Gastrocnemius medialis (tissue), 4 donors: ENCODE measurements around the gene CCNI. TPM values are rescaled to one million over a fixed set of nuclear protein-coding genes. Genes with fewer than 3 reads are reported as not detected.

Experiments
- ATAC-seq, 2 donors: fragments of 150-250 bp; one replicate each; pipeline ENCODE4 v1.9.1; 2016
- DNase-seq, 2 donors: peaks; one replicate each; pipeline ENCODE4 v3.0.0-alpha.2; 2019
- H3K27ac ChIP-seq, 4 donors: fragments of 200-600 bp; sonication (generic); 1 replicate in 1 of 4; 2 replicates in 3 of 4; pipeline ENCODE4 v1.5.1; 2016 to 2018; ENCODE audit warnings: mild to moderate bottlenecking in 2 of 4, moderate library complexity in 1 of 4
- H3K27me3 ChIP-seq, 3 donors: fragments of 200-600 bp; sonication (generic) in 2 of 3; 1 replicate in 1 of 3; 2 replicates in 2 of 3; pipeline versions ENCODE4 v1.5.1 to v1.6.0; 2016 to 2019; ENCODE audit warnings: mild to moderate bottlenecking in 1 of 3, moderate library complexity in 1 of 3
- H3K36me3 ChIP-seq, 2 donors: fragments of 200-600 bp; sonication (generic) in 1 of 2; one replicate each; pipeline ENCODE4 v1.5.1; 2017 to 2018
- H3K4me1 ChIP-seq, 2 donors: fragments of 200-600 bp; sonication (generic) in 1 of 2; one replicate each; pipeline ENCODE4 v1.5.1; 2016 to 2017; ENCODE audit warnings: mild to moderate bottlenecking in 2 of 2
- H3K4me3 ChIP-seq, 4 donors: fragments of 200-600 bp; sonication (generic) in 3 of 4; 1 replicate in 1 of 4; 2 replicates in 3 of 4; pipeline ENCODE4 v1.5.1; 2016 to 2019; ENCODE audit warnings: mild to moderate bottlenecking in 2 of 4
- H3K9me3 ChIP-seq, 3 donors: fragments of 200-600 bp; sonication (generic) in 2 of 3; 1 replicate in 1 of 3; 2 replicates in 2 of 3; pipeline ENCODE4 v1.5.1; 2016 to 2019
- CTCF ChIP-seq, 5 experiments: fragments of 450-650 bp in 3 of 5; fragments of 200-600 bp in 2 of 5; sonication (generic) in 2 of 5; IDR thresholded peaks in 4 of 5; conservative IDR thresholded peaks in 1 of 5; 1 replicate in 4 of 5; 2 replicates in 1 of 5; pipeline ENCODE4 v1.5.1; 2016 to 2019; ENCODE audit warnings: antibody characterized with exemption in 5 of 5, mild to moderate bottlenecking in 3 of 5, moderate library complexity in 3 of 5
- POLR2A ChIP-seq, 2 donors: fragments of 450-650 bp; IDR thresholded peaks; one replicate each; pipeline ENCODE4 v1.6.1; 2017; ENCODE audit warnings: antibody characterized with exemption in 2 of 2, mild to moderate bottlenecking in 2 of 2, moderate library complexity in 2 of 2
- in situ Hi-C, 4 donors: fragments of 200-750 bp; cut with MboI; loops; one replicate each; pipeline versions ENCODE4 v1.15.0 to v1.8.0; 2017; ENCODE audit warnings: low sequenced_read_pairs in 4 of 4
- intact Hi-C: fragments of 100-400 bp; cut with DNase I; formaldehyde crosslinking; loops from one replicate; pipeline ENCODE4 v1.15.1; 2023; ENCODE audit warnings: low total_unique reads
- total RNA-seq, 4 donors: library from RNA; depleted of rRNA; stranded (reverse); fragments of >200 nt; gene quantifications; one replicate each; pipeline versions ENCODE4 v1.1.0 to v1.2.3, GENCODE V29; 2016

The CCNI gene
- total RNA-seq, 4 donors from 2014 or later, result 82.8 to 138 (median 129) TPM

- TF ChIP-seq CTCF (IDR thresholded peaks at IDR 0.05 in 4 of 5, conservative IDR thresholded peaks at IDR 0.05 in 1 of 5), result no peak
- no peaks in the 10 kb centered on the region for H3K27me3 ChIP-seq
- peak; percentile 26 to 61 for DNase-seq
- intact Hi-C loops, result no loop called here
- peak overlapping the region; percentile 33 to 47 (median 40) for H3K27ac ChIP-seq
- in situ Hi-C loops, result no loop called here
- no peaks in the 10 kb centered on the region for H3K36me3 ChIP-seq
- ATAC-seq, result peak; percentile 88 to 91
- peaks cover 16 to 19% of the 10 kb centered on the region in 2 donors for H3K4me1 ChIP-seq
- H3K4me3 ChIP-seq, result peak overlapping the region in 3 of 4 donors; percentile 3 to 15 (median 15)
- H3K9me3 ChIP-seq, result no peaks in the 10 kb centered on the region
Measured at GRCh38 chr4:77104791-77105540, 29.2 kb upstream of the CCNI start.

- in situ Hi-C loops, result no loop called here
- peak overlapping the region; percentile 26 to 47 (median 40) for H3K27ac ChIP-seq
- peaks cover 16 to 19% of the 10 kb centered on the region in 2 donors for H3K4me1 ChIP-seq
- H3K27me3 ChIP-seq, result no peaks in the 10 kb centered on the region
- TF ChIP-seq POLR2A (IDR thresholded peaks at IDR 0.05) (no peak), CTCF (IDR thresholded peaks at IDR 0.05 in 4 of 5, conservative IDR thresholded peaks at IDR 0.05 in 1 of 5) (no peak)
- H3K9me3 ChIP-seq, result no peaks in the 10 kb centered on the region
- no peaks in the 10 kb centered on the region for H3K36me3 ChIP-seq
- ATAC-seq (no peak), DNase-seq (no peak)
- peak overlapping the region in 1 of 4 donors; percentile 15 for H3K4me3 ChIP-seq
- intact Hi-C loops, result no loop called here
Measured at GRCh38 chr4:77104388-77104787, 28.6 kb upstream of the CCNI start.

- peaks cover 11 to 22% of the 10 kb centered on the region in 2 donors for H3K4me1 ChIP-seq
- TF ChIP-seq POLR2A (IDR thresholded peaks at IDR 0.05), result no peak
- TF ChIP-seq CTCF (IDR thresholded peaks at IDR 0.05 in 4 of 5, conservative IDR thresholded peaks at IDR 0.05 in 1 of 5), result no peak
- no peaks in the 10 kb centered on the region for H3K36me3 ChIP-seq
- intact Hi-C loops (no loop called here), in situ Hi-C loops (no loop called here)
- ATAC-seq, result peak in 1 of 2 donors; percentile 26
- H3K9me3 ChIP-seq, result no peaks in the 10 kb centered on the region
- no peak overlapping the region for H3K4me3 ChIP-seq
- no peak overlapping the region for H3K27ac ChIP-seq
- H3K27me3 ChIP-seq, result no peaks in the 10 kb centered on the region
- no peak for DNase-seq
Measured at GRCh38 chr4:77100234-77100633, 24.4 kb upstream of the CCNI start.

- intact Hi-C loops (loop anchor here (5.0 kb wide), 1 partner anchor 60 kb away; the partner anchor contains the start of gene CCNG2), in situ Hi-C loops (loop anchor here in 3 of 4 donors (5.0 to 10.0 kb wide), 4 partner anchors 57 to 117 kb away; partner anchors contain the start of gene CCNG2 (in 1 of the 3))
- no peak overlapping the region for H3K4me3 ChIP-seq
- no peaks in the 10 kb centered on the region for H3K27me3 ChIP-seq
- ATAC-seq, result no peak
- no peak for DNase-seq
- no peak overlapping the region for H3K27ac ChIP-seq
- no peaks in the 10 kb centered on the region for H3K36me3 ChIP-seq
- H3K9me3 ChIP-seq, result no peaks in the 10 kb centered on the region
- peaks cover 0 to 10% of the 10 kb centered on the region in 2 donors for H3K4me1 ChIP-seq
- no peak for TF ChIP-seq POLR2A (IDR thresholded peaks at IDR 0.05)
- TF ChIP-seq CTCF (IDR thresholded peaks at IDR 0.05 in 4 of 5, conservative IDR thresholded peaks at IDR 0.05 in 1 of 5), result no peak
Measured at GRCh38 chr4:77097611-77098010, 21.8 kb upstream of the CCNI start.
